SK-N-MC (cell line): ENCODE results near the gene PMM1.

Experiments used
- EZH2 ChIP-seq: fragments of 200-600 bp; sonication (generic); IDR thresholded peaks from one replicate; pipeline ENCODE4 v1.6.1; 2017; ENCODE audit warnings: antibody characterized with exemption
- POLR2AphosphoS5 ChIP-seq: IDR thresholded peaks from 2 replicates; pipeline ENCODE4 v1.6.1; 2012; ENCODE audit warnings: mild to moderate bottlenecking, low read depth, low read length, borderline replicate concordance

GRCh38 chr22:41548830-41549211 is 40.8 kb downstream of the PMM1 start:
- TF ChIP-seq POLR2AphosphoS5 (no peak), EZH2 (no peak)
